GM18873 (cell line): ENCODE data around the gene CYP27C1.

Source experiments
- ATAC-seq: cut with Tn5 transposase; IDR thresholded peaks from one replicate; pipeline ENCODE4 v1.9.1; 2021; ENCODE audit warnings: mild to moderate bottlenecking, moderate library complexity, moderate number of reproducible peaks; ENCODE audit not compliant: unreplicated experiment, low FRiP score

CYP27C1 gene

DNA sequence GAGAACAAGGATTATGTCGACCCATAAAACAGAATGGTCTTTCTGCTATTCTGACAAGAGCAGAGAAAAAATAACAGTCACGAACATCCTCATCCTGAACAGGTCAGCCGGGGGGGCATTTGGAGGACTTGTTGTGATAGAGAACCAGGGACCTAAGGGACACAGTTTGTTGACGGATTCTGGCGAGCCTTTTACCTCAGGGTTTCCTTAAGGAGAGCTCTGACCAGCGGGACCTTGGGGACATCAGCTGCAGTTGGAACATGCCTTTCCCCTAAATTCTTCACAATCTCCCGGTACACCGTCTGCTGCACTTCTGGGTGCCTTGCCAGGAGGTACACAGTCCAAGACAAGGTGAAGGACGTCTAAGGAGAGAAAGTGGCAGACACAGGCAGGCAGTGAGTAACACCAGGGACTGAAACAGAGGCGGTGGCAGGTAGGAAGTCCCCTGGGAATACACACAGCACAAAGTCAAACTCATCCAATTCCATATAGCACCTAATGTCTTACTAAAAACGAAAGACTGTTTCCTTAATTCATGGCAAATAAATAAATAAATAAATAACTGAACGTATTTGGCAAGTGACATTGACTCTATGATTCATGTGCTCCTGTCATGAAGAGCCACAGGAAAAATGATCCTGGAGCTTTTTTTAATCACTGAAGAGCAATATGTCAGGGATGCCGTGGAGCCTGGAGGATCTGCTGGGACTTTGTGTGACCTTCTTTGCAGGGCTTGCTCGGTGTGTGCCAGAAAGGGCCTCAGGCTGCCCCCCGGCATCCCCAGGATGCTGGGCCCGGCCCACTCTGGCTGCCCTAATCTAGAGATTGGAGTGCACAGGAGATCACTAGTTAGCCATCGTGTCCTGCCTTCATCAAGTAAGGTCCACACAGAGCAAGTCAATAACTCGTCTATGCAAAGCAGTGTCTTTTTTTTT lies 24.7 kb downstream of the CYP27C1 start:
- no peak for ATAC-seq

- no peak for ATAC-seq
Observed at GRCh38 chr2:127194447-127194846, 25.7 kb downstream of the CYP27C1 start.

DNA sequence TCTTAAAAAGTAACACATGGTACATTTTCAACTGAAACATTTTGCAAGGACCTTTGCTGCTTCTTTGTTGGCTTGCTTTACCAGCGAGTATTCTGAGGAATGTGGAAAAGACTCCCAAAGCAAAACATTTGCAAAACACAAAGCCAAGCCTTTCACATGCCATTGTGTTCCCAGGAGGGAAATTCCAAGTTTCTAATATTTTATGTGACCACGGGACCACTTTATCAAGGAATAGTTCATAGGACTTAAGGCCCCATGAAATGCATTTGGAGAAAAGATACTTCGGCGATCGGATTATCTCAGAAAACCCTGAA lies 26.2 kb downstream of the CYP27C1 start:
- no peak for ATAC-seq

GRCh38 chr2:127193164-127193966 lies 26.7 kb downstream of the CYP27C1 start:
- no peak for ATAC-seq

GRCh38 chr2:127191331-127192219 lies 28.5 kb downstream of the CYP27C1 start:
- ATAC-seq: no peak

DNA sequence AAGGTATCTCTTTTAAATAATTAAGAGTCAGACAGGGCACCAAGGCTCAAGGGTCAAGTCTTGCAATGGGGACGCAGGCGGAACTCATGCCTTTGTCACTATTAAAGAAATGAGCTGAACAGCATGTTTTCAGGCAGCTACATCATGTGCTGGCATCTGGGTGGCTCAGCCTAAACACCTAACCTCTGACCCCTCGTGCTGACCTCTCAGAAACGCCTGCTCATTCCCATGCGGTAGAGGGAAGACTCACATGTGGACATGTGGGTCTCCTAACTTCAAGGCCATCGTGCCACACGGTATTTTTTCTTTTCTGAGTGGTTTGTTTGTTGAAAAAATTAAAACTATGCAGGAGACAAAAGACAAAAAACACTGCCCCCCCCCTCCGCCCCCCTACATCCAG lies 31.3 kb downstream of the CYP27C1 start:
- no peak for ATAC-seq

GRCh38 chr2:127187831-127188230 lies 32.3 kb downstream of the CYP27C1 start:
- no peak for ATAC-seq

DNA sequence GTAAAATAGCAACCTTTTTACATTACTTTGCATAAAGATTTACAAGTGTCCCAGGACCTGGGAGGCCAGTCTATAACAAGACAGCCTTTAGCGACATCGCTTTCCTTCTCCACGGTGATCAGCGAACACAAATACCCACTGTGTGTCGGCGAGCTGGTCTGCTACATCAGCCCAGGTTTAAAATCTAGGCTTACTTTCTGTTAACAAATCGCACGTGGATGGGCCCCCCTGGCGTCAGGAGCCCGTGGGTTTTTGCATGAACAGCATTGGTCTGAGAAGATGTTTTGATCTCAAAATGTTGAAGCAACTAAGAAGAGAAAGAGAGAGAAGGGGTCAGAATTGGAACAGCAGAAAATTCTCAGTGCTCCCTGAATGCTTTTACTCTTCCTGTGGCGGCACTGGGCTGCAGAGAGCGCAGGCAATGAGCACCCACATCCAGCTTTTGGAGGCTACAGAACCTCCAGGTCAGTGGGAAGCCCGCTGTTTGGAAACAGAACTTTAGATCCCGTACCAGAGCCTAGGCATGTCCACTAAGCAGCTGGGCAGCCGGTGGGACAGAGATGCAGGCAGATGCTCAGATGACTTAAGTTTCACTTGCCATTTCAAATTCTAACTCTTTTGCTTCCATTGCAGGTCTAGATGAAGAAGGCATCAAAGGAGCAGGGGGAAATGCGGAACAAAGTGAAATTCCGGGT lies 32.9 kb downstream of the CYP27C1 start:
- no peak for ATAC-seq

DNA sequence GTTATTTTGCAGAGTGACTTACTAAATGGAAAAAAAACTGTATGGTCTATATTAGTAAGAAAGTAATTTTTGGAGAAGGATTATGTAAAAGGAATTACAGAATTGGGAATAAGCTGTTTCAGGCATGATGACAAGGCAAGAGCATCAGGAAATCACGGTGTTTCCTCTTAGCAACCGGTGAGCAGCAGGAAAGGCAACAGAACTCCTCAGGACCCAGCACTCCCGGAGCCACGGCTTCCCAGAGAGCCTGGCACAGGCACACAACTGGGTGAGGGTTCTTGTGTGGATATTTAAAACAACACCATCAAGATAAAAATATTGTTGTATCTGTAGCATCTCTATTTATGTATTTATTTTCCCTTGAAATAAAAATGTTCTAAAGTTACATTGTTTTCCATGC lies 34.4 kb downstream of the CYP27C1 start:
- no peak for ATAC-seq

DNA sequence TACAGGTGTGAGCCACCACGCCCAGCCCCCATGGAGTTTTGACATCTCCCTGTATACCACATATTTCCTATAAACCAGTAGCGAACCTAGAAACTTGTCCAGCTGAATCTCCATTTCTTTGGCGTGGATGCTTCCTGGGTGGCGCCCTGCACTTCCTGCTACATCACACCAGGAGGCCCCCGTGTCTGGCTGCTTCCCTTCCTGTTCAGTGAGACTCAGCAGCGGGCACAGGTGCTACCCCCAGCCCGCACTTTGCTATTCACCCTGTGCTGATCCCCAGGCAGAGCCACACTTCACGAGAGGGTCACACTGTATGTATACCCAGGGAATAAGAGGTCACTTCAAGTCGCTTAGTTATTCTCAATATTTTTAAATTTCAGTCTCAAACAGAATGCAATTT lies 35.0 kb downstream of the CYP27C1 start:
- no peak for ATAC-seq

DNA sequence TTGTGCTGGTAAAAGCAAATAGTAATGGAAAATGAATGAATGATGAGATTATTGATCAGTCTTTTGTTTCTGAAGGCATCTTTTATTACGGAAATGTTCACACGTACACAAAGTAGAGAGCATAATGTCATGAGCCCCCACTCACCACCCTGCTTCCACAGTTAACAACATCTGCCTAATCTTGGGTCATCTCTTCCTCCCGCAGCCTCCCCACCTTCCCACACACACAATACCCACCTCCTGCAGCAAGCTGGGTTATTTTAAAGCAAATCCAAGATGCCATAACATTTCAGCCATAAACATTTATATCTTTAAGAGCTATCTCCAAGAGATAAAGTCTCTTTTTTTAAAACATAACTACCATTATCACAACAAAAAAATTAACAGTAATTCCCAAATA lies 36.3 kb downstream of the CYP27C1 start:
- no peak for ATAC-seq

GRCh38 chr2:127182626-127183458 lies 37.3 kb downstream of the CYP27C1 start:
- no peak for ATAC-seq

- ATAC-seq: no peak
Observed at GRCh38 chr2:127181851-127182250, 38.2 kb downstream of the CYP27C1 start.

DNA sequence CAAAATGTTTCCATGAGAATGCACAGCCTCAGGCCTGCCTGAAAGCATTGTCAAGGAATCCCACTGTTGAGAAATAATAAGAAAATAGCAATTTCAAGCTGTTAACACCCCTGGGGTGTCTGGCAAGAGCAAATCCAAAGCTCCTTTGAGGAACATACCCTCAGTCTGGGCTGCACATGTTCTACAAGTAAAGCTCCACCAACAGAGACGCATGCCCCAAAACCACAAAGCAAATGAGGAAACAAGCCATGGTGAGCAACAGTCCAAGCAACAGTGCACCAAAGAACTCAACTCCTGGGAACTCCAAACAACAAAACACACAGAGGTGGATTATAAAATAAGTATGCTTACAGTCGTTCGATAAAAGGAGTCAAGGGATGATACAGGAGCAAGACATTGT lies 40.3 kb downstream of the CYP27C1 start:
- no peak for ATAC-seq

DNA sequence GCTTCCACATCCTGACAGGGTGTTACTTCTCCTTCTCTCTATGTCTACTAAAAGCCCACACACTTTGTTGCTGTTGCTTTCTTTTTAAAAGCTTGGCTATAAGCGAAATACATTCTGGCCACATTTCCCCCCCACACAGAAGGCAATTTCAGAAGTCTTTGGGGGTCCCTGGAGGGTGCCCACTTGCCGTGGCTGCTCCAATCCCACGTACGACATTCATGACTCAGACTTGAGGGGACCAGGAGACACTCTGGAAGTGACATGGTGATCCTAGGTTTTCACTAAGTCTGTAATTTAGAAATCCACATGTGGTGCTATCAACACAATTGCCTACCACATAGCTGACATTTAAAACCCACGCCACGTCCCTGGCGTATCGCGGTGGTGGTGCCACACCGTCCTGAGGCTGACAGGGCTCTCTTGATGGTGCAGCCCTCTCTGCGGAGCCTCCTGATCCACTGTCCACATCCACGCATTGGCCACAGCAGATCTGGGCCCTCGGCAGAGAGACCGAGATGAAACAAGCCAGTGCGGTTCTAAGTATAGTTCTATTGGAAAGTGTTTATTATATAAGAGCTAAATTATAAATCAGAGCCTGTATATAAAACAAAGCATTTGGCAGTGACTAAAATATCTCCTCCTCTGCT lies 42.4 kb downstream of the CYP27C1 start:
- no peak for ATAC-seq

DNA sequence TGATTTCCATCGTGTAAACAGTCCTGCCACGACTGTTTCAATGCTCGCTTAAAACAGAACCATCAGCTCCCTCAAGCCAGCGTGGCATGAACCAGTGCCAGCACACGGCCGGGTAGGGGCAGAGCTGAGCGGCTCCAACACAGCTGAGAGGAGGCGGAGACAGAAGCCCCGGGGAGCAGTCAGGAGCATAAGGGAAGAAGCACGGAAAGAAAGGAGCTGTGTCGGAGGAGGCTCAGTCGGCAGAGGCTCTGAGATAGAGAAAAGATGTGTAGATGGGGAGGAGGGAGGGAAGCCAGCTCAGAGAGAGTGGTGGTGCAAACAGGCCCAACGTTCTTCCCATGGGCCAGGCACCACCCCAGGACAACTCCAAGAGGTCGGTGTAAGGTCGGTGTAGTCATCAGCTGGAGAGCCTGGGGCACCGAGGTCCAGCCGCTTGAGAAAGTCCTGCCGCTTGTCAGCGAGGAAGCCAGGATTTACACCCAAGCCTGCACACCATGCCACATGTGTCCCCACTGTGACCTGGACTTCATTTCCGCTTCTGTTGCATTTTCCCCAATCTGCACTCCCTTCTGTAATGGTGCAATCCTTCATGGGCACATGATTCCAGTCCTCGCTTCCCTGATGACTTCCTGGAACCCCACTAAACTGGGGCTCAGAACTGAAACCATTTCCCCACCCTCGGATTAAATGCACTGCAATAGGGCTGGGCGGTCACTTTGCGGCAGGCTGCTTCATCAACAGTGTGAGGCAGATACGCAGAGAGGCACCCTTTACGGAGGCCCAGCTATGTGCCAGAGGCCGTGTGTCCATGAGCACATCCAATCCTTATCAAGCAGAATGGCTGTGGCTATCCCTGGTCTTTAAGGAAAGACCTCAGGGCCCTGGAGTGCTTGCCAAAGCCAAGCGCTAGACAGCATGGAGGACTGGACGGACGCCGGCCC lies 43.5 kb downstream of the CYP27C1 start:
- ATAC-seq: no peak

- no peak for ATAC-seq
Observed at GRCh38 chr2:127175751-127176354, 44.2 kb downstream of the CYP27C1 start.
